Measurements from ENCODE around the gene FGFBP2. TPM values are rescaled to one million over a fixed set of nuclear protein-coding genes. Genes with fewer than 3 reads are reported as not detected.

The FGFBP2 gene
- total RNA-seq, 1 donor from 2014 or later: not detected

- DNase-seq (ENCODE audit: low read depth) (no peak), FAIRE-seq (no peak)
- Mint-ChIP-seq H3K27ac (ENCODE audit: unreplicated experiment) (no peak overlapping the region), H3K36me3 (ENCODE audit: low read depth, unreplicated experiment) (no peaks in the 10 kb centered on the region), H3K9me3 (ENCODE audit: unreplicated experiment) (peaks cover 4% of the 10 kb centered on the region), H3K27me3 (ENCODE audit: low read depth, unreplicated experiment) (peaks cover 2% of the 10 kb centered on the region), H3K4me3 (ENCODE audit: unreplicated experiment) (no peak overlapping the region), H3K4me1 (ENCODE audit: low read depth, unreplicated experiment) (peaks cover 4% of the 10 kb centered on the region)
- Histone ChIP-seq H3K36me3 (ENCODE audit: insufficient read depth, low read length) (no peaks in the 10 kb centered on the region), H3K4me3 (ENCODE audit: insufficient read depth, low read depth, low read length) (no peak overlapping the region), H3K79me2 (ENCODE audit: insufficient read depth, low read length) (no peaks in the 10 kb centered on the region), H3K27ac (ENCODE audit: low read depth, low read length) (no peak overlapping the region), H3K9me3 (ENCODE audit: insufficient read depth, low read depth, low read length) (no peaks in the 10 kb centered on the region), H4K20me1 (ENCODE audit: insufficient read depth, low read length) (no peaks in the 10 kb centered on the region), H3K9ac (ENCODE audit: low read length) (no peak overlapping the region), H3K4me1 (ENCODE audit: insufficient read depth, low read length) (no peaks in the 10 kb centered on the region), H2AFZ (ENCODE audit: low read depth, low read length) (no peak overlapping the region), H3K27me3 (ENCODE audit: insufficient read depth, low read length) (no peaks in the 10 kb centered on the region), H3K4me2 (ENCODE audit: low read length) (no peak overlapping the region)
- TF ChIP-seq CTCF (IDR thresholded peaks at IDR 0.05; ENCODE audit: insufficient read depth, low read depth, low read length): no peak
- TF ChIP-seq EZH2 (IDR thresholded peaks at IDR 0.05; ENCODE audit: insufficient read depth, low read length): no peak
Observed at GRCh38 chr4:15931451-15932210, 31.3 kb downstream of the FGFBP2 start.

GRCh38 chr4:15930314-15930713 is 32.7 kb downstream of the FGFBP2 start:
- Histone ChIP-seq H3K36me3 (ENCODE audit: insufficient read depth, low read length) (no peaks in the 10 kb centered on the region), H3K27me3 (ENCODE audit: insufficient read depth, low read length) (no peaks in the 10 kb centered on the region), H3K9me3 (ENCODE audit: insufficient read depth, low read depth, low read length) (no peaks in the 10 kb centered on the region), H3K27ac (ENCODE audit: low read depth, low read length) (no peak overlapping the region), H3K79me2 (ENCODE audit: insufficient read depth, low read length) (no peaks in the 10 kb centered on the region), H3K4me3 (ENCODE audit: insufficient read depth, low read depth, low read length) (no peak overlapping the region), H3K9ac (ENCODE audit: low read length) (no peak overlapping the region), H3K4me2 (ENCODE audit: low read length) (no peak overlapping the region), H2AFZ (ENCODE audit: low read depth, low read length) (no peak overlapping the region), H4K20me1 (ENCODE audit: insufficient read depth, low read length) (no peaks in the 10 kb centered on the region), H3K4me1 (ENCODE audit: insufficient read depth, low read length) (no peaks in the 10 kb centered on the region)
- no peak for DNase-seq (ENCODE audit: low read depth)
- Mint-ChIP-seq H3K36me3 (ENCODE audit: low read depth, unreplicated experiment) (no peaks in the 10 kb centered on the region), H3K27me3 (ENCODE audit: low read depth, unreplicated experiment) (peaks cover 2% of the 10 kb centered on the region), H3K4me3 (ENCODE audit: unreplicated experiment) (no peak overlapping the region), H3K4me1 (ENCODE audit: low read depth, unreplicated experiment) (peaks cover 4% of the 10 kb centered on the region), H3K9me3 (ENCODE audit: unreplicated experiment) (peaks cover 4% of the 10 kb centered on the region), H3K27ac (ENCODE audit: unreplicated experiment) (no peak overlapping the region)
- TF ChIP-seq CTCF (IDR thresholded peaks at IDR 0.05; ENCODE audit: insufficient read depth, low read depth, low read length) (no peak), EZH2 (IDR thresholded peaks at IDR 0.05; ENCODE audit: insufficient read depth, low read length) (no peak)
- no peak for FAIRE-seq

- Histone ChIP-seq H3K9ac (ENCODE audit: low read length) (no peak overlapping the region), H2AFZ (ENCODE audit: low read depth, low read length) (no peak overlapping the region), H3K4me2 (ENCODE audit: low read length) (no peak overlapping the region), H3K27ac (ENCODE audit: low read depth, low read length) (no peak overlapping the region), H3K27me3 (ENCODE audit: insufficient read depth, low read length) (no peaks in the 10 kb centered on the region), H3K4me3 (ENCODE audit: insufficient read depth, low read depth, low read length) (no peak overlapping the region), H3K79me2 (ENCODE audit: insufficient read depth, low read length) (no peaks in the 10 kb centered on the region), H3K4me1 (ENCODE audit: insufficient read depth, low read length) (no peaks in the 10 kb centered on the region), H3K36me3 (ENCODE audit: insufficient read depth, low read length) (no peaks in the 10 kb centered on the region), H4K20me1 (ENCODE audit: insufficient read depth, low read length) (no peaks in the 10 kb centered on the region), H3K9me3 (ENCODE audit: insufficient read depth, low read depth, low read length) (no peaks in the 10 kb centered on the region)
- no peak for FAIRE-seq
- no peak for DNase-seq (ENCODE audit: low read depth)
- H3K27ac Mint-ChIP-seq (ENCODE audit: unreplicated experiment): no peak overlapping the region
- no peak overlapping the region for H3K4me3 Mint-ChIP-seq (ENCODE audit: unreplicated experiment)
- peaks cover 4% of the 10 kb centered on the region for H3K9me3 Mint-ChIP-seq (ENCODE audit: unreplicated experiment)
- peaks cover 4% of the 10 kb centered on the region for H3K4me1 Mint-ChIP-seq (ENCODE audit: low read depth, unreplicated experiment)
- TF ChIP-seq EZH2 (IDR thresholded peaks at IDR 0.05; ENCODE audit: insufficient read depth, low read length) (no peak), CTCF (IDR thresholded peaks at IDR 0.05; ENCODE audit: insufficient read depth, low read depth, low read length) (no peak)
- H3K36me3 Mint-ChIP-seq (ENCODE audit: low read depth, unreplicated experiment): no peaks in the 10 kb centered on the region
- H3K27me3 Mint-ChIP-seq (ENCODE audit: low read depth, unreplicated experiment): no peaks in the 10 kb centered on the region
Observed at GRCh38 chr4:15929540-15929939, 33.4 kb downstream of the FGFBP2 start.

Measured in astrocyte (in vitro differentiated cells and primary cell).